NCI-H2107 treated with DMSO at 0.1 percent for 48 hours (cell line): ENCODE data around the gene S100A9.
"Not testable (repeated sequence)": the region's sequence is repeated elsewhere in the genome, so short reads cannot be mapped to it uniquely, and the experiment has no call there.

Experiments used
- DNase-seq: peaks from one replicate; lab custom pipeline; 2025; ENCODE audit not compliant: unreplicated experiment; lab: John Stamatoyannopoulos, UW

The S100A9 gene

DNA sequence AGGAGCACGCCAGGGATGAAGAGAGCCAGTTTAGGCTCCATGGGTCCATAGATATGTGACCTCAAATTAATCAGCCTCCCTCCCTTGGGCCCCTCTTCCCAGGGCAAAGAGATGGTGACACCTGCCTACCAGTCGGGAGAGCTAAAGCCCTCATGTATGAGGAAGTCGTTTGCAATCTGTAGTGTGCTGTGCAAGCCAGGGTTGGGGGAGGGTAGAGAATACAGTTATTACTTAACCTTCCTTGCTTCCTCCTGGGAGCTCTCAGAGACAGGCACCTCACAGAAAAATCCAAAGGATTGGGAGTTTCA lies 13.0 kb upstream of the S100A9 start:
- DNase-seq, result peak; percentile 93

GRCh38 chr1:153345187-153346076 lies 12.2 kb upstream of the S100A9 start:
- DNase-seq, result peak; percentile 99

DNA sequence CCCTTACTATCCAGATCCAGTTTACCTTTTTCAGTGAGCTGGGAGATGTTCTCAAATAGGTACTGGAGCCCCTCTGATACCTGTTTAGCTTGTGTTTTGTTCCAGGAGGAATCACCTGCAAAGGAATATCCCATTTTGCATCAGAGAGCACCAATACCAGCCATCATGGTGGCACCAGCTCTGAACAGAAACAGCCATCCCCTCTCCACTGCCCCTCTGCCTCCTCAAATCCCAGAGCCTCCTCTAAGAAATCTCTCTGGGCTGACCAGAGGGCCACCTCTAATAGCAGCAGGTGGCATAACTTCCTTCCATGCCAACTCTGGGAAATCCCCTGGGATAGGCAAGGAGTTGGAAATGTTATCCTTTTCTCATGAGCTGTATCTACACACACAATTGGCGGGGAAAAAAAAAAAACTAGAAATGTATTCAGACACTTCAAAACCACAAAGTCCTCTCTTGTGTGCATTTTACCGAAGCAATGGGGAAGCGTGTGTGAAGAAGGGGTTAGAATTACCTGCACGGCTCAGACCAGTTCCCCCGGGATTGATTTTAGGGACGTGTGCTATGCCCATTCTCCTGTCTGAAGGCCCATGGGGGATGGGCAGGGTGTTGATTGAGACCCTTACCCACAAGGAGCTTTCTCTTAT lies 11.5 kb upstream of the S100A9 start:
- peak; percentile 98 for DNase-seq

DNA sequence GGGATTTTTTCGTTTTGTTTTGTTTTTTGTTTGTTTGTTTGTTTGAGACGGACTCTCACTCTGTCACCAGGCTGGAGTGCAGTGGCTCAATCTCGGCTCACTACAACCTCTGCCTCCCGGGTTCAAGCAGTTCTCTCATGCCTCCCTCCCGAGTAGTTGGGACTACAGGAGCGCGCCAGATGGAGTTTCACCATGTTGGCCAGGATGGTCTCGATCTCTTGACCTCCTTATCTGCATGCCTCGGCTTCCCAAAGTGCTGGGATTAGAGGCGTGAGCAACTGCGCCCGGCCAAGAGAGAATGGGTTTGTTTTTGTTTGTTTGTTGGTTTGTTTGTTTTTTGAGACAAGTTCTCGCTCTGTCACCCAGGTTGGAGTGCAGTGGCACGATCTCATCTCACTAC lies 10.6 kb upstream of the S100A9 start:
- not testable (repeated sequence) for DNase-seq

DNA sequence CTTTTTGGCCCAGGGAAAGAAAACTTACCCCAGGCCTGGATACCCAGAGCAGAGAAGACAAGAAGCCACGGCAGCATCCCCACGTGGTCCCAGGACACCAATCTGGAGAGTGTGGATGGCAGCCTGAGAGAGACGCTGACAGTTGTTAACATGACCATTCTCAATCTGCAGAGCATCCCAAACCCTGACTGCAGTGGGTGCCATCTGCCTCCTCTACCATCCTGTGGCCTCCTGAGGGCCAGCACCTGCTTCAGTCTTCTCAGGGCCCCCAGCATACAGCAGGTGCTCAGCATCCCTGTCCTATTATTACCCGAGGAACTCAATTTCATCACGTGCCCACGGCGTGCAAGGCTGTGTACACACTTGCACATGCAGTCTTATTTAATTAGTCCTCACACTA lies 9.8 kb upstream of the S100A9 start:
- DNase-seq, result peak; percentile 51

- no peak for DNase-seq
Observed at GRCh38 chr1:153348511-153349362, 8.9 kb upstream of the S100A9 start, which contains the start of gene PGLYRP4. Gene PGLYRP4 (minus strand): TSS chr1:153348841. CDS start chr1:153347932, 909 bp downstream.

DNA sequence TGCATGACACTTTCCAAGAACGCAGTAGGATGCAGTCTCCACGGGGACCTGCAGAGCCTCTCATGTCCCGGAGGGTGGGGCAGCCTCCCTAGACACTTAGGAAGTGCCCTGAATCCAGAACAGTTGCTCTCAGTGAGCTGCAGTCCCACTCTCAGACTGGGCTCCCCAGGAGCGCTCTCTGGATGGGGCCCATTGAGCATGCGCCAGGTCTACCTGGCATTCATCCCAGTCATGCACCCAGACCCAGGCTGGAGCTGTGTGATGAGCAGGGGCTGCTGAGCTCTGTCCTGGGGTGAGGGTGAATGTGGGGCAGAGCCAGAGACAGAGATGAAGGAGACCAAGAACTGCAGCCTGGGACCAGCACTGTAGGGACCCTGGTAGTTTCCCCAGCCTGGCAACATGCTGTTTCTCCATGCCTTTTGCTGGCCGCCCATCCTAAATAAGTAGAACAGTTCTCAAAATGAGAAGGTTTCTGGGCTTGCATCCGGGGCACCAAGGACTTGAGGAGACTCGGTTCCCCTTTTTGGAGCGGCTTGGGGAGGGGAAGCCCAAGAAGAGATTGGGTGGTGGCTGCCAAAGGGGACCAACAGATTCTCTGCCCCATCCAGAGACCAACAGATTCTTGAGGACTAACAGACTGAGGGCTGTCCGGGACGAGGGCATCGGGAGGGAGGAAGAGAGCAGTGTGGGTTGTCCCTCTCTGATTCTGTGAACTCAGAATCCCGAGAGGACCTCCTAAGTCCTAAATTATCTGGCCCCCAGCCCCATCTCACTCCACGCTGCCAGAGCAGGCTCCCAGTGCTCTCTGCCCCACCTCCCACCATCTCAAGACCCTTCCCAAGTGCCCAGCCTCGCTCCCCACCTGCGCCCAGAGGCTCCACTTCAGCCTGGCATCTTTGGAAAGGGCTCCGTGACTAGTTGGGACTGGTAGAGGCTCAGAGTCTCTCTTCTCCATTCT lies 8.0 kb upstream of the S100A9 start:
- DNase-seq, result no peak

DNA sequence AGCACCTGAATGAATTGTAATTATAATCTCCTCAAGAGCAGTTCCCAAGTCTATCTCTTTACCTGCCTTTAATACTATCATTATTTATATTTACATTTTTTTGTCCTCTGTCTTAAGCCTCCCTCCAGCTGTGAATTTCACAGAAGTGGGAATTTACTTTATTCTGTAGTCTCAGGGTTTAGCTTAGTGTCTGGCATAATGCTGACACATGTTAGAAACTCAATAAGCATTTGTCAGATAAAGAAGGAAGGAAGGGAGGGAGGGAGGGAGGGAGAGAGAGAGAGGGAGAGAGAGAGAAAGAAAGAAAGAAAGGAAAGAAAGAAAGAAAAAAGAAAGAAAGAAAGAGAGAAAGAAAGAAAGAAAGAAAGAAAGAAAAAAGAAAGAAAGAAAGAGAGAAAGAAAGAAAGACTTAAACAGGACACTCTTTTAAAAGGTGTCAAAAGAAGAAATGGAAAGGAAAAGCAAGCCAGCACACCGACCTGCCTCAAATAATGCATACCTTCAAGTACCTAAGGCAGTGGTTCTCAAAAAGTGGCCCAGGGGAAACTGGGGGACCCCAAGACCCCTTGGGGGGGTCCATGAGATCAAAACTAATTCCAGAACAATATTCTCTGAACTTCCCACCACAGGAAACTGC lies 7.2 kb upstream of the S100A9 start:
- no peak for DNase-seq

- peak; percentile 94 for DNase-seq
Observed at GRCh38 chr1:153352523-153352922, 5.1 kb upstream of the S100A9 start.

- no peak for DNase-seq
Observed at GRCh38 chr1:153353226-153353947, 4.3 kb upstream of the S100A9 start.

- DNase-seq, result no peak
Observed at GRCh38 chr1:153354515-153355193, 3.0 kb upstream of the S100A9 start.

DNA sequence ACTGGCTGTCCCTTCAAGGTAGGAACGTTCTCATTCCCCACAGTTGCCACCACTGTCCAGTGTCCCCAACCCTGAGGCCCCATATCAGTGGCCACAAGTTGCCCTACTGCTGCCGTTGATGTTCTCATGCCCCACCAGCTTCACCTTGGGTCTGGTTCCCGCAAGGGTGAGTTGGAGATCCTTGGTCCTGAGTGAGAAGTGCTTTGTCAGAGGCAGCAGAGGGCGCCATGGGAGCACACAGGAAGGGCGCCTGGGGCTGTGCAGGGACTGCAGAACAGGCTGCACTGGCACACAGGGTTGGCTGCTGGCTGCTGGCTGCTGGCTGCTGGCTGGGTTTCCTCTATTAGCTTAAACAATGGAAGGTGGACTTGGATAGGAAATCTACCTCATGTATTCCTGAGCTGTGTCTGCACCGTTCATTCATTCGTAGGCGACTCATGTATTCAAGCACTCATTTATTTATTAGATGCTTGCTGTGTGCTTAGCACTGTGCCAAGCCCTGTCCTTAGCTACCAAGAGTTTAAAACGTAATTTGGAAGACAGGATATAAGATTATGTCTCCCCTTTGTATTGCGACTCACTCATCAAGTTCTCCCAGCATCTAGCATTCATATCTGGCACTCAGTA lies 2.1 kb upstream of the S100A9 start:
- DNase-seq, result peak; percentile 38

DNA sequence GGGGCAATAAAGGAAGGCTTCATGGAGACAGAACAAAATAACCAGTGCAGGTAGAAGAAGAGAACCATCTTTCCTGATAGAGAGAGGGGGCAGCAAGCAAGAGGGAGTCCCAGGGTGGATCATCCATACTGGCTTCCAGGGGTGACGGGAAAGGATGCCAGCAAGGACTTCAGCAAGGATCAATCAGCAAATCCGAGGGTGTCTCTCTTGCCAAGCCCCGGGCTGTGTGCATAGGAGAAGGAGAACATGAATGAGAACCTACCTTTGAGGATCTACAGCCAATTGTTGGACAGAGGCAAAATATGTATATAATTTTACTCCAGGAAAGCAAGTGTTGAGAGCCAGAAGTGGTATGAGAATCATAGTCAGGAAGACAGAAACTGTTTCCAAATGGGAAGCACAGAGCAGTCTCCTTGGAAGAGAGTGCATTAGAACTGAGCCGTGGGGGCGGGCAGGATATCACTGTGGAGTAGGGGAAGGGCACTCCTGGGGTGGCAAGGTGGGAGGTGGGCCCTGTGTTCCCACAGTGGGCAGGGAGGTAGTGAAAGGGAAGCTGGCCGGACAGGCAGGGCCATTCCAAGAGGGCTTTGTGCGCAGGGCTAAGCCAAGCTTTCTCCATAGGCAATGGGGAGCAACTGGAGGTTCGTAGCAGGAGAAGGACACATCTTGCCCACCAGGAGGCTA lies 1.1 kb upstream of the S100A9 start:
- DNase-seq, result no peak

DNA sequence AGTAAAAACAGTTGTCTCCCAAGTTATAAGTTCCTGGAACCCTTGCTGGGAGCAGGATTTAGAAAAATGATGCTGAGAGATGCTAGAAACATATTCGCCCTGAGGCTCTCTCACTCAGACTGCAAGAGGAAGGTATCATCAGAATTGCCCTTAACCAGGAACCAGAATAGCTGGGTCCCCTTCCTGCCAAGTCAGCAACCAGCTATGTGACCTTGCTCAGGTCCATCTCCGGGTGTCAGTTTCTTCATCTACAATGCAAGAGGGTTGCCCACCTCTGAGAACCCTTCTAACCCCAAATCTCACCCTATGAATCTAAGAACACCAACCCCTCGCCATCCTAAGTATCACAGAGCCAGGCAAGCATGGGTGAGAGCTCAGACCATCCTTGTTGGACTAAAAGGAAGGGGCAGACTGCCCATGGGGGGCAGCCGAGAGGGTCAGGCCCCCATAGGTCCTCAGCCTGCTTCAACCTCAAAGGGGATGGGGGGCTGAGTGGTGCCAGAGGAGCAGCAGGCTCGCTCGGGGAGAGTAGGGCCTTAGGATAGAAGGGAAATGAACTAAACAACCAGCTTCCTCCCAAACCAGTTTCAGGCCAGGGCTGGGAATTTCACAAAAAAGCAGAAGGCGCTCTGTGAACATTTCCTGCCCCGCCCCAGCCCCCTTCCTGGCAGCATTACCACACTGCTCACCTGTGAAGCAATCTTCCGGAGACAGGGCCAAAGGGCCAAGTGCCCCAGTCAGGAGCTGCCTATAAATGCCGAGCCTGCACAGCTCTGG lies 390 bp upstream of the S100A9 start:
- no peak for DNase-seq

- no peak for DNase-seq
Observed at GRCh38 chr1:153358691-153358975, 979 bp downstream of the S100A9 start.

DNA sequence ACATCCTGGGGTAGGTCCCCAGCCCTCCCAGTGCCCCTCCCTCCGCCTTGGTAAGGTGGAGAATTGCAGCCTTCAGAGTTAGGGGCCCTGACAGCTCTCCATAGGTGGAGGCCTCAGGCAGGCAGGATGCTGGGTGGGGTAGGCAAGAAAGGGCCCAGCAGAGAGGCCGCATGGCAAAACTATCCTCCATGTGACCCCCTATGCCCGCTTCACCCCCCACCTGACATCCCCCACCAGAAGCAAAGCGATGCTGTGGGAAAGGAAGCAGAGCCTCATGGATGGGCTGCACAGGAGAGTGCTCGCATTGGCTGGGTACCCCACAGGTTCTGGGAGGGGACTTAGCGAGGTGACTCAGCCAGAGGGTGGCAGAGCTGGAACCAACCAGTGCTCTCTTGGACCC lies 1.6 kb downstream of the S100A9 start:
- no peak for DNase-seq

GRCh38 chr1:153360190-153360589 lies 2.5 kb downstream of the S100A9 start:
- no peak for DNase-seq
